GM18951 (cell line): ENCODE results near the gene SFTPA2.
"Not testable (repeated sequence)": the region's sequence is repeated elsewhere in the genome, so short reads cannot be mapped to it uniquely, and the experiment has no call there.

Experiments used
- POLR2A ChIP-seq: IDR thresholded peaks from 4 replicates; pipeline ENCODE4 v1.6.1; 2011; ENCODE audit warnings: mild to moderate bottlenecking; ENCODE audit not compliant: insufficient read length, insufficient read depth; ENCODE audit errors: extremely low read depth
- in situ Hi-C: fragments of 300-500 bp; cut with MboI; formaldehyde crosslinking; loops from one replicate; pipeline ENCODE4 v1.12.0; 2022; ENCODE audit warnings: low sequenced_read_pairs, mixed read lengths, inconsistent platforms; ENCODE audit not compliant: unreplicated experiment

SFTPA2 gene

DNA sequence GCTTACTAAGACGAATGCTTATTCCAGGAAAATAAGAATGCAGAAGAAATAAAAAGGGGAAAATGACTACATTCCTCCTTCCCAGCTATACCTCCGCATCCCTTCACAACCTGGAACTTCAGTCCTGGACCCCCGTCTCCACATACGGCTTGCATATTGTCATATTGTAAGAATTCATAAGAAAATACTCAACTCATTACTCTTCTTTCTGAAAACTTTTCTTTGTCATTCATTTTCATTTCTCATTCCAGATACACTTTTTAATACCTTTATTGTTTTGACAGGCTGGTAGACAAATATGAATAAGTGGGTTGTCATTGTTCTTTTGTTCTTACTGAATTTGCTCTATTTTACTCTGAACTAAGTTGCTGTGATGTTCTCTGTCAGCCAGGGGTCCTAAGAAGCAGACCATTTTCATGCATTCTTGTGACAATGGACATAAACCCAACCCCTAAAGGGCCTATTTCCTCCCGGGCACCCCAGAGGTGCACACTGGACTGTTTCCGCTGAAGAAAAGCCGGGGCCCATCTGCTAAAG is 23.3 kb upstream of the SFTPA2 start:
- TF ChIP-seq POLR2A = no peak
- in situ Hi-C loops = no loop called here

DNA sequence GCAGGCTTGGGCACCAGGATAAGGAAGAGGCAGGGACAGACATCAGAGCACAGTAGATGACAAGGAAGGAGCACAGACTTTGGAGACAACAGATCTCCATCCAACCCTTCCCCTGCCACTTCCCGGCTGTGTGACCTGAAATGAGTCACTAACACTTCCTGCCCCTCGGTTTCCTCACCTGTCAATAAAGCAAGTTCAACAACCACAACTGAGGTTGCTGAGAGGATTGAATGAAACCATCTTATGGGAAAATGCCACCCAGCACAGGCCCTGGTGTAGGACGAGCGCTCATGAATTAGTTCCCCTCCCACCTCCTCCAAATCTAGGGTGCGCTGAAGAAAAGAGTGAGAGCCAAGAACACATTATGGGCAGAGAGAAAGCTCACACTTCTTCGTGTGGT is 22.7 kb upstream of the SFTPA2 start:
- in situ Hi-C loops = not testable (repeated sequence)

DNA sequence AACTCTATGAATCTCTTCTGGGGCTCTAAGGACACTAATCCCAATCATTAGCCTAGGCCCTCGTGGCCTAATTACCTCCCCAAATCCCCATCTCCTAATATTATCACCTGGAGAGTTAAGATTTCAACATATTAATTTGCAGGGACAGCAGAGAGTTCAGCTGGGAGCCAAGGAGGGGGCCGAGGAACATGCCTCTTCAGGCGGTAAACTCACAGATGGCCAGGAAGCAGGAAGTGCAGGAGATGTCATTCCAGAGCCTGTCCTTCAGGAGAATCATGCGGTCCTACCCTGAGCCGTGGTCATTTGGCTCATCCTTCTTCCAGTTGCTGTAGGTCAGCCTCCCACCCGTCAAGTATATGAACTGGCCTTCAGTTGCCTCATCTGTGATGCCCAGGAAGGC is 21.9 kb upstream of the SFTPA2 start:
- in situ Hi-C loops = no loop called here
- TF ChIP-seq POLR2A = no peak

DNA sequence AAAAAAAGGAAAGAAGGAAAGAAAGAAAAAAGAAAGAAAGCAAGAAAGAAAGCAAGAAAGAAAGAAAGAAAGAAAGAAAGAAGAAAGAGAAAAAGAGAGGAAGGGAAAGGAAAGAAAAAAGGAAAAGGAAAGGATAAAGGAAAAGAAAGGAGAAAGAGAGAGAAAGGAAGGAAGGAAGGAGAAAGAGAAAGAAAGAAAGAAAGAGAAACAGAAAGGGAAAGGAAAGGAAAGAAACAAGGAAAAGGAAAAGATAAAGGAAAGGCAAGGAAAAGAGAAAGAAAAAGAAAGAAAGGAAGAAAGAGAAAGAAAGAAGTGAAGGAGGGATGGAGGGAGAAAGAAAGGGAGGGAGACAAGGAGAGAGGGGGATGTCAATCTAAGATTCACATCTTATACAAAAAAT is 20.8 kb upstream of the SFTPA2 start:
- in situ Hi-C loops = no loop called here

DNA sequence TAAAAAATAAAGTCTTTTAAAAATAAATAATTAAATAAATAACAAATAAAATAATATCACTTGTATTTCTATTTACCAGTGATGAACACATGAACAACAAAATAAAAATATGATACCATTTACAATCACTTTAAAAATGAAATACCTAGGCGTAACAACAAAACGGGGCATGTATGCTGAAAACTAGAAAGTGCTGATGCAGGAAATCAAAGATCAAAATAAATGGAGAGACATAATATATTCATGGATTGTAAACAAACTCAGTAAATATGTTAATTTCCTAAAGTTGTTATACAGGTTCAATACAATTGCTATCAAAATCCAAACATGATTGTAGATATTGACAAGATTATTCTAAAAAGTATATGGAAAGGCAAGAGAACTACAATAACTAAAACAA is 19.2 kb upstream of the SFTPA2 start:
- no peak for TF ChIP-seq POLR2A
- in situ Hi-C loops = no loop called here

More for the DNA sequence above, 20.8 kb upstream of the SFTPA2 start:
- no peak for TF ChIP-seq POLR2A

DNA sequence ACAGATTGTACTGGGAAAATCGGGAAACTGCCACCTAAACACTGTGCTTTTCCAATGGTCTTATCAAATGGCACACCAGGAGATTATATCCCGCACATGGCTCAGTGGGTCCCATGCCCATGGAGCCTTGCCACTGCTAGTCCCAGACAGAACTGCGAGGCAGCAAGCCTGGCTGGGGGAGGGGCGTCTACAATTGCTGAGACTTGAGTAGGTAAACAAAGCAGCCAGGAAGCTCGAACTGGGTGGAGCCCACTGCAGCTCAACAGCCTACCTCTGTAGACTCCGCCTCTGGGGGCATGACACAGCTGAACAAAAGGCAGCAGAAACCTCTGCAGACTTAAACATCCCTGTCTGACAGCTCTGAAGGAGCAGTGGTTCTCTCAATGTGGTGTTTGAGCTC is 10.4 kb upstream of the SFTPA2 start:
- in situ Hi-C loops = loop anchor here (25.0 kb wide), 1 partner anchor 367 kb away; the partner anchor contains the start of gene SFTPD

DNA sequence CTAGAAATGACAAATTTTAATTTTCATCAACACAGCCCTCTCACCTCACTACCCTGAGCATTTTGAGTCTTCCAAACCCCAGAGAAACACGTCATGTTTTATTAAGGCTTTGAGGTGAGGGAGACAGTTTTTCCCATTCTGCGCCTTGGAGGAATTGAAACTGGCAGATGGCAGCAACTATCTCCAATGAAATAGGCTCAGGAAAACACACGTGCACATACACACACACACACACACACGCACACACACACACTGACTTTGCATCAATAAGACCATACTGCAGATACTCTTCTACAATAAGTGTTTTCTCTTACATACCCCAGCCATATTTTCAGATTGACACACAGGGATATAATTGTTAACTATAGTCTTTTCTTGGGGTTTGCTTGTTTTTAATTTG is 3.2 kb upstream of the SFTPA2 start:
- no peak for TF ChIP-seq POLR2A
- in situ Hi-C loops = loop anchor here (25.0 kb wide), 1 partner anchor 374 kb away; the partner anchor contains the start of gene SFTPD

DNA sequence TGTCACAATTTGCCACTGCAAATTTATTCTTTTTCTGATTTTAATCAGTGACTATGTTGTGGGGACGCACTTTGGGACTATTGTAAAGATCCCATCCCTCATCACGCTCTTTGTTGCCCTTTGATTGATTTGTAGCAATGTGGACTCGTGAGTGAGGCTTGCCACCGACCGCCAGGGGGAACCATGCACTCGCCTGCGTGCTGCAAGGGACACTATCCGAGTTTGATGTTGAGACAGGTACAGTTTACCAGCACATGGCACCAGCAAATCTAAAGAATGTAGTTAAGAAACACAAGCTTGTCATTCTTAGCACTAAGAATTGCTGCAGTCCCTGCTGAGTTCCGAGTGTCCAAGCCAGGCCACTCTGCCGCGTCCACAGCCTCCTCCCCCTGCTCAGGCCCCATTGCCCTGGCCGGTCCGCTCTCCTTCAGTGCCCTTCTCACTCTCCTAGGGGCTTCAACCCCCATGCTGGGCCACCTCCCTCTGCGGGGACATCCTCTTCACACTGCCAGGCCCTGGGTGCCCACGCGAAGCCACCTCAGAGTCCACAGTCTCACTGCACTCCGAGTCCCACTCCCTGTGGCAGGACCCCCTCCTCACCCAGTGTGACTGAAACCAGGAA is 2.0 kb upstream of the SFTPA2 start:
- in situ Hi-C loops = loop anchor here (25.0 kb wide), 1 partner anchor 375 kb away; the partner anchor contains the start of gene SFTPD
- TF ChIP-seq POLR2A = no peak

DNA sequence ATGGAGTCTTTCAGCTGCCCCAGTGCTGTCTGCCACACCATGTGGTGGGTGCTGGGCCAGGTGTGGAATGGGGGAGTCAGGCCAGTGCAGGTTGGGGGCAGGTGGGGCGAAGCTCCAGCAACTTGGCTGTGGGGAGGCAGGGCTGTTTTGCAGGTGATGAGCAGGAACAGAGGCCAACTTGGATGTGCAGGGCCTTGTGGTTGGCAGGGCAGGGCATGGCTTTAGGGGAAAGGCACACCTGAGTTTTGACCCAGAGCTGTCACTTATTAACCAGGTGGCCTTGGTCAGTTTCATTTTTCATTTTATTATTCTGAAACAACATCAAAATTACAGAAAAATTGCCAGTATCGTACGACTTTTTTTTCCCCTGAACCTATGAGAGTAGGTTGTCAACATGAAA is 1.1 kb upstream of the SFTPA2 start:
- no peak for TF ChIP-seq POLR2A
- in situ Hi-C loops = loop anchor here (25.0 kb wide), 1 partner anchor 376 kb away; the partner anchor contains the start of gene SFTPD

DNA sequence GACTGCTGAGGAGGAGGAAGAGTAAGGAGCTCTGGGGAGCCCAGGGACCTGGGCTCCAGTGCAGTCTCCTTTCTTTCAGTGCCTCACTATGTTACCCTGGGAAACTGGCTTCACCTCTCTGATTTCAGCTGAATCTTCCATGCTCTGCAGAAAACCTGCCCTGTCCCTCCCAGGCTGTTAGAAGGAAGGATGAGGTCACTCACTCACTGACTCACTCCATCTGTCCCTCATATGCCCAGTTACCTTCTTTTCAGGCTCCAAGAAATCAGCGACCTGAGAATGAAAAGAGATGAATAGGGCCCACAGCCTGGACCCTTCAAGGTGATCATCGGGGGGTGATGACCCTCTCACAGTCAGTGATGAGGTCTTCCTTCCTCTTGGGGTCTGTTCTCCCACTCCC is 481 bp downstream of the SFTPA2 start:
- no peak for TF ChIP-seq POLR2A
- in situ Hi-C loops = loop anchor here (25.0 kb wide), 1 partner anchor 378 kb away; the partner anchor contains the start of gene SFTPD

DNA sequence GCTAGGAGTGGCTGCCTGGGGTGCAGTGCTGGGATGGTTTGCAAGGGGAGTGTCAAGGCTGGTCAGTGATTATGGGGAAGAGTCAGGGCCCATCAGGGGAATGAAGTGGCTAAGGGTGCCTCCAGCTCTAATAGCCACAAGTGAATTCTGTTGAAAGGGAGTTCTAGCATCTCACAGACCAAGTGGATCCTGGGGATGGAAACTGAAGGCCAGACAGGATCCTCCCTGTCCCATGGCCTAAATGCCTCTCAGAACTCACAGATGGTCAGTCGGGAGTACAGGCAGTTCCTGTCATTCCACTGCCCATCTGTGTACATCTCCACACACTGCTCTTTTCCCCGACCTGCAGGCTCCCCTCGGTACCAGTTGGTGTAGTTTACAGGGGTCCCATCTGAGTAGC is 3.2 kb downstream of the SFTPA2 start:
- in situ Hi-C loops = loop anchor here (25.0 kb wide), 1 partner anchor 380 kb away; the partner anchor contains the start of gene SFTPD

DNA sequence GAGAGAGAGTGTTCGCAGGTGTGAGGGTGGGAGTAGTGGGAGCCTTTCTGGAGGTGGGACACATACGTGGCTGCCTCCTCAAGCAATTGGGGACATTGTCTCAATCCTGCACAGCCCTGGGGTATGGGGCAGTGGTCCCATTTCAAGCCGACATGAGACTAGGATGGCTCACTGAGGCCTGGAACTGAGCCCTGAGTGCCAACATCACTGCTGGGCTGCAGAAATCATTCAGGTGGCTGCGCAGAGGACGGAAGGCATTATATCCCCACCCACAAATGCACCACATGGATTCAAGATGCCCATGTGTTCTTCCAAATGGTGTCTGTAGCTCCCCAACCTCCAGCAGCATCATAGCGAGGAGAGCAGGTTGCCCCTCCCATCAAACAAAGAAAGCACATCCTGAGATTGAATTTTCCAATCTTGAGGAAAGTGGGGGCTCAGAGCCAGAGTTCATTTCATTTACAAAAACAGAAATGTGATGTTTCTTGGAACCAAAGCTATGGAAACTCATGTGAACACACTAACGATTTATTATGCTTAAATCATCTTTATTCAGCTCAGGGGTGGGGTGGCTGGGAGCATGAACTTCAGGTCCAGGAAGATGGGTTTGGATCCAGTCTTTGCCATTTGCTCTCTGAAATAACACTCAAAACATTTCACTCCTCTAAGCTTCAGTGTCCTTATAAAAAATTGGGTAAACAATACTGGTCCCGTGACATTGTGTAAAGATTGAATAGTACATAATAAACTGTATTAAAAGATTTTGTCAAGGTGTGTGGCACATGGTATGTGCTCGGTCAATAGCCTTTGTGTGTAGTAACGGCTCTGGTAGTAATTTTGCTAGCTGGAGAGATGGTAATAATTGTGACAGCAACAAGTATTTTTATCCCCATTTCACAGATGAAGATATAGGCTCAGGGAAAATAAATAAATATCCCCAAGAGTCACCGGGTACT is 4.6 kb downstream of the SFTPA2 start:
- TF ChIP-seq POLR2A = no peak
- in situ Hi-C loops = loop anchor here (25.0 kb wide), 1 partner anchor 382 kb away; the partner anchor contains the start of gene SFTPD

DNA sequence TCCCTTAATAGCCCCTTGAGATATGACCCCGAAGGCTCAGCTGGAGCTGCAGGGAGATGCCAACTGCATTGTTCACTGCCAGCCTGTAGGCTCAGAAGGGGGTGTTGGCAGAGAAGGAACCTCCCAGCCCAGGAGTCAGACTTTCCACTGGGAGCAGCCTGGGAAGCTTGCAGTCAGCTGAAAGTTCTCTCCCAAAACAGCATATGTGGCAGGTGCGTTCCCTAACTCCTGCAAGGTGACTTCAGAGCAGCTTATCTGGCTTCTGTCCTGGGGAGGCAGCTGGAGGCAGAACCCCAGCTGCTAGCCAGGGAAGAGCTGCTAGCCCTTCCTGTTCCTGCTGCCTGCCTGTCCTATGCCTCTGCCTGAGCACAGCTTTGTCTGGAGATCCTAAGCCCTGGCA is 8.1 kb downstream of the SFTPA2 start:
- no peak for TF ChIP-seq POLR2A
- in situ Hi-C loops = loop anchor here (25.0 kb wide), 1 partner anchor 385 kb away; the partner anchor contains the start of gene SFTPD

DNA sequence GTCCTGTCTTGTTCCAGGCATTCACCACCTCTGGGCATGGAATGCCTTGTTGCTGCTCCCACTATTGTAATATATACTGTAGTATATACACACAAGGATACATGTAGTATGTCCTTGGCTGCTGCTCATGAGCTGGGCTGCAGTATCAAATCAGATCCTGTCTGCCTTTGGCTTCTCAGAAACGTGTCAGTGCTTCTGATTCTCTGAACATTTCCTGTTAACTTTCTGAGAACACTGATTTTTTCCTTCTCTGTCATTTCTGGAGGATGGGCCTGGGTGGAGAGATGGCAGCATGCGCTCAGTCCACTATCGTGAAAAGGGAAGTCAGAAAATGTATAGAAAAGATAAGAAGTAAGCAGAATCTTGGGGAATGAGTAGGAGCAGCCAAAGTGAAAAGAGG is 12.2 kb downstream of the SFTPA2 start:
- in situ Hi-C loops = no loop called here
- TF ChIP-seq POLR2A = no peak

DNA sequence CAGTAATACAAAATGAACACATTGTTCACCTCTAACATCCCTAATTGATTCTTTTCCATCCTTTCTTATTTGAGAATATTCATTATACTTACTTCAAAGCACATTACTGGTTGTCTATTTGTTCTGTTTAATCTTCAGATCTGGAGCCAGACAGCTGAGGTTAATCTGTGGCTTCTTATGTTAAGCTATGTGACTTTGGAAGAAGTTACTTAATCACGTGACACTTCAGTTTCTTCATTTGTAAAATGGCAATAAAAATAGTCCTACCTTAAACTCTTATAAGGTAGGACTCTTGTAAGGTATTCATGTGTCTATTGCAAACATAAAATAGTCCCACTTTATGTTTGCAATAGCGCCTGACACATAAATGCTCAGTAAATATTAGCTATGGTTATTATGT is 13.1 kb downstream of the SFTPA2 start:
- in situ Hi-C loops = not testable (repeated sequence)

DNA sequence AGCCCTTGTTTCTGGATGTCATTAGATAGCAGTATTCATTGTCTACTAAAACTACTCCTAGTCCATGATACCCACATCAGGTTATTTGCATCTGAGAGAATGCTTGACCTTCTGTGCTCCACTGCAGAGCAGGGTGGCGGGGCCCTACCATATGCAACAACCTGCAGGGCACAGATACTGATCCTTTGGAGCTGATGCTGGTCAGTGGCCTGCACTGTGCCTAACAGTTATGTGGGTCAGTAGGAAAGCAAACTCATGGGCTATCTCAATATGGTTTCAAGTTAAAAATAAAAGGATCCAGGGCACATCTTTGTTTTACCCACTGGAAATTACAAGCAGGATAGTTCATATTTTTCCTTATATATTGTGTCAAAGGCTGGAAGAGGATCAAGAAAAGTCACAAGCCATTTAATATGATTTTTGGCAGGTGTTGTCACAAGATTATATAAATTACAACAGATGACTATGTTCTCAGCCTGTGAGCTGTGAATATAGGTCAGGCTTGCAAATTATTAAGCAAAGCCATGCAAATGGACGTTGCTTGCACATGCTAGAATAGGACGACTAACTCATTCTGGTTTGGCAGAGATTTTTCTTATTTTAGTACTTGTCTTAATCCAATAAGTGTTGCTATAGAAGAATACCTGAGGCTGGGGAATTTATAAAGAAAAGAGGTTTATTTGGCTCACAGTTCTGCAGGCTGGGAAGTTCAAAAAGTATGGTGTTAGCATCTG is 15.1 kb downstream of the SFTPA2 start:
- in situ Hi-C loops = not testable (repeated sequence)

DNA sequence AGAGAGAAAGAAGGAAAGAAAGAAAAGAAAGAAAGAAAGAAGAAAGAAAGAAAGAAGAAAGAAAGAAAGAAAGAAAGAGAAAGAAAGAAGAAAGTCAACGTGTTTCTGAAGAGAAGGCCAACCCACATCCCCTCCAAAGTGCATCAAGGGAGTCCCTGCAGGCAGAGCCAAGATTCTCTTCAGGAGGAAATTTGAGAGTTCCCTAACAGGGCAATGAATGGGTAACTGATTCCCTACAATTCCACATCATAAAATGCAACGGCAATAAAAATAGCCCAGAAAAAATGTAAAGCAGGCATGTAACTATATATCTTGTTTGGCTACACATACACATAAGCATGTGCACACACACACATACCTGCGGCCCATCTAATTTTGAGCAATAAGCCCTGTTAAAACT is 15.8 kb downstream of the SFTPA2 start:
- in situ Hi-C loops = not testable (repeated sequence)
